ENCODE measurements around the gene KRT84. TPM values are rescaled to one million over a fixed set of nuclear protein-coding genes. Genes with fewer than 3 reads are reported as not detected.

The KRT84 gene
- total RNA-seq, 1 experiment from 2014 or later = 0.15 TPM

DNA sequence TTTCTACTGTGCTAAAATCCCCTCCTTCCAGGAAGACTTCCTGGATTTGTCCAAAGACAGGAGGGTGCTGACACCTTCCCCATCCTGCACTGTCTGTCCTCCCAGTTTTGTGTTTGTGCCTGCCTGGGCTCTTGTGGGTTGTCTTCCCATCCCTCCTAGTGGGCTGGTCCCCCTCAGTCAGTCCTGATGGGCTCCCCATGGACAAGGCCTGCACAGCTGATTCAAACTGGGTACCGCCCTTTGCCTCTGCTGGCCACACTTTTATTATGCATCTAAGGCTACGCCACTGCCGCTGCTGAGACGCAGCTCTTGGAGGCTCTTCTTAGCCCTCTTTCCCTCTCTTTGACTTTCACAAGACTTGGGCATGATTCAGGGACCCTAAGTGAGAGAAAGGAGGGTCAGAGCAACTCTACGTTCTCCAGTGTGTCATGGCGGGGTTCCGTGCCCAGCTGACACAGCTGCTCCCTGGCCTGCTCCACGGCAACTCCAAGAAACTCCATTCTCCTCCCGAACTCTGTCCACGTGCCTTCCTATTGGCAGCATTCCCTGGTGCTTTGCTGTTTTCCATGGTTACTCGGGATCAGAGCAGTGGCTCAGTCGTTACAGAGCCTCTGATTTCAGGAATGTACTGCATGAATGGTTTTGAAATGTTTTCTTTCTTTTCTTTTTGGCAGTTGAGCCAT, 14.4 kb downstream of the KRT84 start:
- POLR2A ChIA-PET (ENCODE audit: unreplicated experiment) = interaction anchor here (0.6 kb wide), 1 partner anchor 134 kb away, joined by 3 read pairs; no protein-coding TSS in a partner anchor
- no peak overlapping the region for H3K9ac ChIP-seq (ENCODE audit: low read length)
- no peak overlapping the region for H2AFZ ChIP-seq (ENCODE audit: low read length)
- TF ChIP-seq, protein P1, sequence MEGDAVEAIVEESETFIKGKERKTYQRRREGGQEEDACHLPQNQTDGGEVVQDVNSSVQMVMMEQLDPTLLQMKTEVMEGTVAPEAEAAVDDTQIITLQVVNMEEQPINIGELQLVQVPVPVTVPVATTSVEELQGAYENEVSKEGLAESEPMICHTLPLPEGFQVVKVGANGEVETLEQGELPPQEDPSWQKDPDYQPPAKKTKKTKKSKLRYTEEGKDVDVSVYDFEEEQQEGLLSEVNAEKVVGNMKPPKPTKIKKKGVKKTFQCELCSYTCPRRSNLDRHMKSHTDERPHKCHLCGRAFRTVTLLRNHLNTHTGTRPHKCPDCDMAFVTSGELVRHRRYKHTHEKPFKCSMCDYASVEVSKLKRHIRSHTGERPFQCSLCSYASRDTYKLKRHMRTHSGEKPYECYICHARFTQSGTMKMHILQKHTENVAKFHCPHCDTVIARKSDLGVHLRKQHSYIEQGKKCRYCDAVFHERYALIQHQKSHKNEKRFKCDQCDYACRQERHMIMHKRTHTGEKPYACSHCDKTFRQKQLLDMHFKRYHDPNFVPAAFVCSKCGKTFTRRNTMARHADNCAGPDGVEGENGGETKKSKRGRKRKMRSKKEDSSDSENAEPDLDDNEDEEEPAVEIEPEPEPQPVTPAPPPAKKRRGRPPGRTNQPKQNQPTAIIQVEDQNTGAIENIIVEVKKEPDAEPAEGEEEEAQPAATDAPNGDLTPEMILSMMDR (conservative IDR thresholded peaks at IDR 0.05; ENCODE audit: low read depth, low read length) = no peak
- TF ChIP-seq EZH2phosphoT487 (IDR thresholded peaks at IDR 0.05; ENCODE audit: borderline replicate concordance, low read length) = no peak
- no peak for TF ChIP-seq EZH2 (IDR thresholded peaks at IDR 0.05; ENCODE audit: low read length, unreplicated experiment)
- no TSS peak for BruUV-seq (replicated peaks)
- CTCF ChIA-PET = no interaction called here
- DNase-seq (no peak), ATAC-seq (no peak)
- no peaks in the 10 kb centered on the region for H3K36me3 ChIP-seq (ENCODE audit: low read depth, low read length)
- H3K9me3 ChIP-seq (ENCODE audit: low read length) = no peaks in the 10 kb centered on the region
- no peak overlapping the region for H3K4me3 ChIP-seq (ENCODE audit: low read length)
- H3K4me1 ChIP-seq (ENCODE audit: insufficient read depth, low read length) = no peaks in the 10 kb centered on the region
- H3K79me2 ChIP-seq (ENCODE audit: low read length) = no peaks in the 10 kb centered on the region
- no peak overlapping the region for H3K27ac ChIP-seq (ENCODE audit: low read length)
- no peaks in the 10 kb centered on the region for H3K27me3 ChIP-seq (ENCODE audit: low read length)
- no peaks in the 10 kb centered on the region for H3F3A ChIP-seq (ENCODE audit: low read length, unreplicated experiment)
- no peak overlapping the region for H3K4me2 ChIP-seq (ENCODE audit: low read length)
- intact Hi-C loops (cut with micrococcal nuclease) = loop anchor here (5.0 kb wide), 1 partner anchor 501 kb away; no protein-coding TSS in a partner anchor
- no peaks in the 10 kb centered on the region for H4K20me1 ChIP-seq (ENCODE audit: low read length)
- no peaks in the 10 kb centered on the region for H3K9me2 ChIP-seq (replicated peaks; ENCODE audit: low read length)

DNA sequence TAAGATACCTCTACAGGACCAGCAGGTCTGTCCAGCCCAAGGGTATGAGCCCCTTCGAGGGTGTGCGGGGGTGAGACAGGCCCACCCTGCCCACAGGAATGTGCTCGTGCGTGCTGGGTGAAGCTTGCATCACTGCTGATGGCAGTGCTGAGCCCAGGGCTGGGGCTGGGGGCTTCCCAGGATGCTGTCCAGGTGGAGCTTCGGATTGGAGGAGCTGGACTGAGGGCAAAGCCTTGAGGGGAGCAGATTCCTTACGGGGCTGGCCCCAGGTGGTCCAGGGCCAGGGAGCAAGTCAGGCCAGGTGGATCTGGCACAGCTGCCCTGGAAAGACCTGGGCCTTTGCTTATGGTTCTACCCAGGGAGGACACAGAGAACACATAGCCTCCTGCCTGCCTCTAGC, 15.6 kb downstream of the KRT84 start:
- Histone ChIP-seq H2AFZ (ENCODE audit: low read length) (no peak overlapping the region), H3K79me2 (ENCODE audit: low read length) (no peaks in the 10 kb centered on the region), H3F3A (ENCODE audit: low read length, unreplicated experiment) (no peaks in the 10 kb centered on the region), H3K4me2 (ENCODE audit: low read length) (no peak overlapping the region), H3K4me3 (ENCODE audit: low read length) (no peak overlapping the region), H3K9me2 (replicated peaks; ENCODE audit: low read length) (no peaks in the 10 kb centered on the region), H3K27me3 (ENCODE audit: low read length) (no peaks in the 10 kb centered on the region), H3K4me1 (ENCODE audit: insufficient read depth, low read length) (no peaks in the 10 kb centered on the region), H3K27ac (ENCODE audit: low read length) (no peak overlapping the region), H4K20me1 (ENCODE audit: low read length) (no peaks in the 10 kb centered on the region), H3K9ac (ENCODE audit: low read length) (no peak overlapping the region), H3K36me3 (ENCODE audit: low read depth, low read length) (no peaks in the 10 kb centered on the region), H3K9me3 (ENCODE audit: low read length) (no peaks in the 10 kb centered on the region)
- ATAC-seq (no peak), DNase-seq (no peak)
- BruUV-seq (replicated peaks) = no TSS peak
- TF ChIP-seq, protein P1 (conservative IDR thresholded peaks at IDR 0.05; ENCODE audit: low read depth, low read length) = no peak
- no peak for TF ChIP-seq EZH2 (IDR thresholded peaks at IDR 0.05; ENCODE audit: low read length, unreplicated experiment)
- TF ChIP-seq EZH2phosphoT487 (IDR thresholded peaks at IDR 0.05; ENCODE audit: borderline replicate concordance, low read length) = no peak
- POLR2A ChIA-PET (ENCODE audit: unreplicated experiment) = no interaction called here
- intact Hi-C loops (cut with micrococcal nuclease) = loop anchor here (5.0 kb wide), 1 partner anchor 502 kb away; no protein-coding TSS in a partner anchor
- CTCF ChIA-PET = no interaction called here

DNA sequence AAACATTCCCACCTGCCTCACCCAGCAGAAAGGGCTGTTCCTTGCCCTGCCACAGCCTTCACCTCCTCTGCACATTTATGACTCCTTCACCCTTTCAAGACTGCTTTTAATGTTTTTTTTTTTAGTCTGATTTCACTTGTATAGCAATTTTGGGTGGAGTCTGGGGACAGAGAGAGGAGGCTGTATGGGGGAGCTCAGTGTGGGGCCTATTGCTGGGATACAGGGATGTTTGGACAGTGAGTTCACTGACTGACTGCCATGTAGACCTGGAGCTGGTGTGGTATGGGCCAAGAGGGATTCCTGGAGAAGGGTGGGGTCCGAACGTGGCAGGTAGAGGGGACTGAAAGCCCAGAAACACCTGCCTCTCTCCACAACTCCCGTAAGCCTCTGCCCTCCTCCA, 16.2 kb downstream of the KRT84 start:
- ChIA-PET POLR2A (ENCODE audit: unreplicated experiment) (no interaction called here), CTCF (no interaction called here)
- Histone ChIP-seq H3F3A (ENCODE audit: low read length, unreplicated experiment) (no peaks in the 10 kb centered on the region), H4K20me1 (ENCODE audit: low read length) (no peaks in the 10 kb centered on the region), H3K4me1 (ENCODE audit: insufficient read depth, low read length) (no peaks in the 10 kb centered on the region), H2AFZ (ENCODE audit: low read length) (no peak overlapping the region), H3K4me3 (ENCODE audit: low read length) (no peak overlapping the region), H3K9ac (ENCODE audit: low read length) (no peak overlapping the region), H3K27me3 (ENCODE audit: low read length) (no peaks in the 10 kb centered on the region), H3K9me3 (ENCODE audit: low read length) (no peaks in the 10 kb centered on the region), H3K9me2 (replicated peaks; ENCODE audit: low read length) (no peaks in the 10 kb centered on the region), H3K36me3 (ENCODE audit: low read depth, low read length) (no peaks in the 10 kb centered on the region), H3K27ac (ENCODE audit: low read length) (no peak overlapping the region), H3K79me2 (ENCODE audit: low read length) (no peaks in the 10 kb centered on the region), H3K4me2 (ENCODE audit: low read length) (no peak overlapping the region)
- TF ChIP-seq EZH2phosphoT487 (IDR thresholded peaks at IDR 0.05; ENCODE audit: borderline replicate concordance, low read length) (no peak), EZH2 (IDR thresholded peaks at IDR 0.05; ENCODE audit: low read length, unreplicated experiment) (no peak)
- TF ChIP-seq, protein P1 (conservative IDR thresholded peaks at IDR 0.05; ENCODE audit: low read depth, low read length) = no peak
- intact Hi-C loops (cut with micrococcal nuclease) = no loop called here
- ATAC-seq (no peak), DNase-seq (no peak)
- no TSS peak for BruUV-seq (replicated peaks)

Measured in PC-3 (cell line).